GM12878 (cell line): Measurements from ENCODE around the gene ABI1. TPM values are rescaled to one million over a fixed set of nuclear protein-coding genes. Genes with fewer than 3 reads are reported as not detected.

Experiments
- ATAC-seq: fragments of 200-7000 bp; cut with Tn5 transposase; 3 replicates; pipeline ENCODE4 v1.9.1; 2020; ENCODE audit warnings: mild to moderate bottlenecking, moderate library complexity
- BruUV-seq: library from RNA; stranded (reverse); fragments of 400-500 nt; replicated peaks from 2 replicates; lab custom pipeline; 2021; lab: Mats Ljungman, UMichigan
- CTCF ChIA-PET: fragments of 300-600 bp; sonication (Branson Sonifier 250); formaldehyde crosslinking; extraction: SDS; loops from one replicate; lab custom pipeline; 2021; ENCODE audit warnings: inconsistent platforms; lab: Yijun Ruan, JAX
- POLR2A ChIA-PET: fragments of 350-600 bp; formaldehyde crosslinking; extraction: SDS; loops from one replicate; lab custom pipeline; 2021; ENCODE audit warnings: inconsistent platforms; lab: Charles Lee
- RAD21 ChIA-PET: fragments of 300-600 bp; sonication (Branson Sonifier 250); formaldehyde crosslinking; loops from one replicate; lab custom pipeline; 2023; ENCODE audit warnings: antibody characterized with exemption; ENCODE audit not compliant: unreplicated experiment; lab: Charles Lee
- SMC1A ChIA-PET: fragments of 300-600 bp; sonication (Branson Sonifier 250); formaldehyde crosslinking; loops from one replicate; lab custom pipeline; 2023; ENCODE audit not compliant: unreplicated experiment, uncharacterized antibody; lab: Charles Lee
- DNase-seq: peaks from one replicate; pipeline ENCODE4 v3.0.0-alpha.2; 2011; ENCODE audit warnings: low read depth, low spot score
- FAIRE-seq: peaks from 3 replicates; lab custom pipeline; 2011; peaks lifted over from hg19 to GRCh38; lab: Jason Lieb, UNC
- H2AFZ ChIP-seq: 2 replicates; pipeline ENCODE4 v1.6.0; 2011; ENCODE audit warnings: low read depth, low read length, control low read depth; ENCODE audit not compliant: control insufficient read depth
- H3K27ac ChIP-seq: 2 replicates; pipeline ENCODE4 v1.5.1; 2011; ENCODE audit warnings: control low read depth; ENCODE audit not compliant: control insufficient read depth, insufficient read depth
- H3K27me3 ChIP-seq, 2 experiments: replicated peaks in 1 of 2; 2 replicates each; pipeline versions ENCODE4 v1.6.0 to v1.6.1; 2011; ENCODE audit warnings: low read length in 1 of 2; ENCODE audit not compliant: control insufficient read depth in 2 of 2, insufficient read depth in 2 of 2
- H3K36me3 ChIP-seq, 2 experiments: 2 replicates each; pipeline ENCODE4 v1.5.1; 2011; ENCODE audit warnings: low read length in 1 of 2; ENCODE audit not compliant: control insufficient read depth in 2 of 2, insufficient read depth in 2 of 2
- H3K4me1 ChIP-seq: 2 replicates; pipeline ENCODE4 v1.6.1; 2011; ENCODE audit warnings: mild to moderate bottlenecking, low read length, moderate library complexity, mixed read lengths; ENCODE audit not compliant: control insufficient read depth, insufficient read depth
- H3K4me2 ChIP-seq: 2 replicates; pipeline ENCODE4 v1.6.0; 2011; ENCODE audit warnings: control low read depth; ENCODE audit not compliant: control insufficient read depth, insufficient read depth
- H3K4me3 ChIP-seq: fragments of 200-600 bp; sonication (generic); 2 replicates; pipeline ENCODE4 v1.5.1; 2016
- H3K79me2 ChIP-seq: 2 replicates; pipeline ENCODE4 v1.6.0; 2011; ENCODE audit warnings: low read length; ENCODE audit not compliant: control insufficient read depth, insufficient read depth
- H3K9ac ChIP-seq: 2 replicates; pipeline ENCODE4 v1.8.0; 2011; ENCODE audit warnings: low read length, control low read depth, mixed read lengths; ENCODE audit not compliant: control insufficient read depth, insufficient read depth
- H3K9me3 ChIP-seq: replicated peaks from 3 replicates; pipeline ENCODE4 v1.5.1; 2011; ENCODE audit warnings: mild to moderate bottlenecking, low read length; ENCODE audit not compliant: control insufficient read depth, insufficient read depth
- H4K20me1 ChIP-seq: 2 replicates; pipeline ENCODE4 v1.6.0; 2011; ENCODE audit not compliant: control insufficient read depth, insufficient read depth
- CHD2 ChIP-seq: IDR thresholded peaks from 2 replicates; pipeline ENCODE4 v1.6.1; 2011; ENCODE audit warnings: low read depth, low read length, improper control_type of control experiment, borderline replicate concordance
- CREB1 ChIP-seq: IDR thresholded peaks from 2 replicates; pipeline ENCODE4 v1.6.1; 2012; ENCODE audit warnings: low read depth, mild to moderate bottlenecking, inconsistent platforms
- CREM ChIP-seq: IDR thresholded peaks from 2 replicates; pipeline ENCODE4 v1.6.1; 2014; ENCODE audit warnings: antibody characterized with exemption, low read depth
- EGR1 ChIP-seq, 2 experiments: IDR thresholded peaks; 1 replicate in 1 of 2; 2 replicates in 1 of 2; pipeline ENCODE4 v1.6.1; 2011 to 2012; ENCODE audit warnings: low read depth in 2 of 2, low read length in 2 of 2, borderline replicate concordance in 1 of 2, mild to moderate bottlenecking in 1 of 2, moderate library complexity in 1 of 2
- EP300 ChIP-seq, 2 experiments: fragments of 150-350 bp in 1 of 2; IDR thresholded peaks; 2 replicates each; pipeline ENCODE4 v1.6.1; 2011 to 2012; ENCODE audit warnings: low read depth in 2 of 2, low read length in 2 of 2, borderline replicate concordance in 1 of 2, improper control_type of control experiment in 1 of 2, inconsistent platforms in 1 of 2; ENCODE audit not compliant: control insufficient read depth in 1 of 2
- HCFC1 ChIP-seq: fragments of 150-350 bp; IDR thresholded peaks from 2 replicates; pipeline ENCODE4 v1.6.1; 2014; ENCODE audit warnings: low read length
- HDGF ChIP-seq: fragments of 450-650 bp; IDR thresholded peaks from 2 replicates; pipeline ENCODE4 v1.6.1; 2016; ENCODE audit warnings: antibody characterized with exemption
- MEF2A ChIP-seq: IDR thresholded peaks from 2 replicates; pipeline ENCODE4 v1.6.1; 2011; ENCODE audit warnings: low read depth, mild to moderate bottlenecking, low read length, moderate library complexity; ENCODE audit not compliant: insufficient read depth
- MTA3 ChIP-seq: IDR thresholded peaks from 2 replicates; pipeline ENCODE4 v1.6.1; 2012; ENCODE audit warnings: low read length, inconsistent platforms, borderline replicate concordance
- MYC ChIP-seq: IDR thresholded peaks from 2 replicates; pipeline ENCODE4 v1.6.1; 2011; ENCODE audit warnings: mild to moderate bottlenecking, low read length, moderate library complexity, inconsistent platforms; ENCODE audit not compliant: insufficient read depth, insufficient replicate concordance, insufficient read length, severe bottlenecking
- NR2C2 ChIP-seq: IDR thresholded peaks from 2 replicates; pipeline ENCODE4 v1.6.1; 2011; ENCODE audit warnings: borderline replicate concordance, low read depth; ENCODE audit not compliant: control insufficient read depth, insufficient read length
- POU2F2 ChIP-seq: IDR thresholded peaks from 3 replicates; pipeline ENCODE4 v1.6.1; 2011; ENCODE audit warnings: low read depth, mild to moderate bottlenecking, low read length, borderline replicate concordance
- RUNX3 ChIP-seq: IDR thresholded peaks from 2 replicates; pipeline ENCODE4 v1.6.1; 2012; ENCODE audit warnings: low read length, inconsistent platforms
- TAF1 ChIP-seq: IDR thresholded peaks from 2 replicates; pipeline ENCODE4 v1.6.1; 2011; ENCODE audit warnings: mild to moderate bottlenecking, low read depth, low read length, borderline replicate concordance
- TCF7 ChIP-seq: IDR thresholded peaks from 2 replicates; pipeline ENCODE4 v1.6.1; 2014; ENCODE audit warnings: antibody characterized with exemption, borderline replicate concordance
- ZNF217 ChIP-seq: fragments of 450-650 bp; IDR thresholded peaks from 2 replicates; pipeline ENCODE4 v1.6.1; 2017; ENCODE audit warnings: antibody characterized with exemption, mild to moderate bottlenecking
- ZNF24 ChIP-seq: fragments of 450-650 bp; IDR thresholded peaks from 2 replicates; pipeline ENCODE4 v1.6.1; 2017; ENCODE audit warnings: antibody characterized with exemption, mild to moderate bottlenecking
- ZSCAN29 ChIP-seq: fragments of 450-650 bp; IDR thresholded peaks from 2 replicates; pipeline ENCODE4 v1.6.1; 2017; ENCODE audit warnings: mild to moderate bottlenecking, moderate library complexity
- WGBS: methylation state at CpG from one replicate; pipeline ENCODE4 v1.1.6; 2016; ENCODE audit warnings: low lambda C conversion rate; ENCODE audit not compliant: insufficient replicate concordance, insufficient coverage; ENCODE audit errors: missing lambda C conversion rate; 5-methylcytosine and 5-hydroxymethylcytosine counted together
- in situ Hi-C: fragments of 300-500 bp; cut with MboI; formaldehyde crosslinking; loops from 9 replicates; pipeline ENCODE4 v1.14.3; 2018; ENCODE audit warnings: mixed read lengths
- intact Hi-C: fragments of 100-400 bp; cut with micrococcal nuclease; formaldehyde crosslinking; loops from one replicate; pipeline ENCODE4 v1.14.2; 2022; ENCODE audit not compliant: unreplicated experiment
- polyA plus RNA-seq, 11 experiments: library from polyadenylated mRNA; depleted of rRNA in 4 of 11; unstranded in 6 of 11; stranded (reverse) in 5 of 11; fragments of >200 nt; fragmentation: Nextera tagmentation in 4 of 11; fragmentation: Illumina TruSeq in 1 of 11; extraction: Ambion mirVana in 4 of 11; extraction: Trizol in 1 of 11; gene quantifications; 1 replicate in 1 of 11; 2 replicates in 10 of 11; pipeline versions ENCODE4 v1.2.1 to v1.2.3, GENCODE V29; 2011 to 2016; ENCODE audit warnings: inconsistent platforms in 2 of 11, missing spikeins in 2 of 11, low read depth in 1 of 11
- total RNA-seq, 4 experiments: library from RNA; depleted of rRNA in 3 of 4; stranded (reverse); fragments of >200 nt in 3 of 4; fragmentation: Illumina TruSeq in 1 of 4; extraction: Trizol in 1 of 4; gene quantifications; 2 replicates each; pipeline versions ENCODE4 v1.2.1 to v1.2.3, GENCODE V29; 2013 to 2021
- TF ChIP-seq, protein P1 (sequence below): IDR thresholded peaks from 2 replicates; pipeline ENCODE4 v1.6.1; 2012; ENCODE audit warnings: low read depth, low read length, improper control_type of control experiment
- TF ChIP-seq, protein P2 (sequence below): fragments of 150-350 bp; IDR thresholded peaks from 2 replicates; pipeline ENCODE4 v1.6.1; 2016; ENCODE audit warnings: low read depth, low read length

The ABI1 gene
- total and polyA plus RNA-seq, 10 of the 15 experiments (the other 5 are each of a cell fraction or from before 2014, with no cell fraction given) = 31.2 to 73.2 (median 50.7) TPM

DNA sequence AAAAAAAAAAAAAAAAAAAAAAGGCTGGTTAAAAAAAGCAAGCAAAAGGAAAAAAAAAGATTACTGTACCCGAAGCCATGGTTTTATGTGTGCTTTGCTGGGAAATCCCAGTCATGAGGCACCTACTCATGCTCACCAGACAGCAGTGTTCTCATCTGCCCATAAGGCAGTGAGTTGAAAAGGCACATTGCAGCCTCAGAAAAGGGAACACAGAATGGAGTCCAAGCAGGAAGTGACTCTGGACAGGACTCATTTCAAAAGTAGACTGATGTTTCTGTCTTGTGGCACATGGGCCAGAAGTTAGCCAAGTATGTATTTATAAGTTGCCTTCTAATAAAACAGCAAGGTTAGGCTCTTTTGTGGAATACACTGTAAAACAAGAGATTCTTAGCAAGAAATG is 123.0 kb downstream of the ABI1 start (continued):
- TF ChIP-seq, protein P1, sequence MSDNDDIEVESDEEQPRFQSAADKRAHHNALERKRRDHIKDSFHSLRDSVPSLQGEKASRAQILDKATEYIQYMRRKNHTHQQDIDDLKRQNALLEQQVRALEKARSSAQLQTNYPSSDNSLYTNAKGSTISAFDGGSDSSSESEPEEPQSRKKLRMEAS = peak; percentile 84
- no peak for TF ChIP-seq ZSCAN29
- peak; percentile 78 for TF ChIP-seq RUNX3
- TF ChIP-seq HDGF = 0 out of 2 replicates have a peak, but pooled peaks have one; percentile 51
- TF ChIP-seq POU2F2 = peak; percentile 67; the same call in 1 of the 3 replicates

DNA sequence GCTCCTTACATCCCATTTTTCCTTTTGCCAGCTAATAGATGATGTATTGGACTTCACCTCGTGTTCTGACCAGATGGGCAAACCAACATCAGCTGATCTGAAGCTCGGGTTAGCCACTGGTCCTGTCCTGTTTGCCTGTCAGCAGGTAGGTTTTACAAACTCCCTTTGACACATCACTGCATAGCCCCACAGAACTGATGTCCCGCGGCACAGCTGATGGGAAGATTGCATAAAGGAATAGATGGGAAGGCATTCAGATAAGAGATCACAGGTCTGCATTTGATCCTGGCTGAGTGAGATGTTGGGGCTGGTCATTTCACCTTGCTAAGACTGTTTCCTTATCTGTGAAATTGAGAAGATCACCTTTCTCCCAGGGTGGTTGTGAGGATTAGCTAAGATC is 125.3 kb downstream of the ABI1 start:
- DNase-seq = no peak
- ChIA-PET RAD21 (interaction anchor here (1.7 kb wide), 1 partner anchor 9 kb away, joined by 13 read pairs; no protein-coding TSS in a partner anchor), CTCF (interaction anchor here (1.1 to 3.8 kb wide), 6 partner anchors 7 to 146 kb away, joined by 3 to 29 read pairs (median 6); no protein-coding TSS in a partner anchor), POLR2A (interaction anchor here (0.9 to 1.3 kb wide), 3 partner anchors 9 to 121 kb away, joined by 3 to 4 read pairs (median 3); no protein-coding TSS in a partner anchor), SMC1A (interaction anchor here (0.6 to 3.7 kb wide), 8 partner anchors 9 to 146 kb away, joined by 3 to 30 read pairs (median 3); no protein-coding TSS in a partner anchor)
- H3K4me3 ChIP-seq = no peak overlapping the region
- no peaks in the 10 kb centered on the region for H3K9me3 ChIP-seq
- H3K9ac ChIP-seq = no peak overlapping the region
- whole genome bisulfite sequencing = 83% methylated on average over 4 of the region's 4 CpGs
- no peak overlapping the region for H2AFZ ChIP-seq
- no peaks in the 10 kb centered on the region for H4K20me1 ChIP-seq
- no peak overlapping the region for H3K4me2 ChIP-seq
- ATAC-seq = no peak
- intact Hi-C loops (loop anchor here (10.0 kb wide), 1 partner anchor 401 kb away; no protein-coding TSS in a partner anchor), in situ Hi-C loops (no loop called here)
- peaks cover 7% of the 10 kb centered on the region for H3K79me2 ChIP-seq
- H3K36me3 ChIP-seq = peaks cover 10 to 28% of the 10 kb centered on the region in 2 experiments
- peaks cover 40% of the 10 kb centered on the region for H3K4me1 ChIP-seq
- H3K27ac ChIP-seq = no peak overlapping the region
- no TSS peak for BruUV-seq
- FAIRE-seq = no peak
- no peaks in the 10 kb centered on the region for H3K27me3 ChIP-seq
- TF ChIP-seq TCF7 = no peak
- no peak for TF ChIP-seq HCFC1
- TF ChIP-seq, protein P2, sequence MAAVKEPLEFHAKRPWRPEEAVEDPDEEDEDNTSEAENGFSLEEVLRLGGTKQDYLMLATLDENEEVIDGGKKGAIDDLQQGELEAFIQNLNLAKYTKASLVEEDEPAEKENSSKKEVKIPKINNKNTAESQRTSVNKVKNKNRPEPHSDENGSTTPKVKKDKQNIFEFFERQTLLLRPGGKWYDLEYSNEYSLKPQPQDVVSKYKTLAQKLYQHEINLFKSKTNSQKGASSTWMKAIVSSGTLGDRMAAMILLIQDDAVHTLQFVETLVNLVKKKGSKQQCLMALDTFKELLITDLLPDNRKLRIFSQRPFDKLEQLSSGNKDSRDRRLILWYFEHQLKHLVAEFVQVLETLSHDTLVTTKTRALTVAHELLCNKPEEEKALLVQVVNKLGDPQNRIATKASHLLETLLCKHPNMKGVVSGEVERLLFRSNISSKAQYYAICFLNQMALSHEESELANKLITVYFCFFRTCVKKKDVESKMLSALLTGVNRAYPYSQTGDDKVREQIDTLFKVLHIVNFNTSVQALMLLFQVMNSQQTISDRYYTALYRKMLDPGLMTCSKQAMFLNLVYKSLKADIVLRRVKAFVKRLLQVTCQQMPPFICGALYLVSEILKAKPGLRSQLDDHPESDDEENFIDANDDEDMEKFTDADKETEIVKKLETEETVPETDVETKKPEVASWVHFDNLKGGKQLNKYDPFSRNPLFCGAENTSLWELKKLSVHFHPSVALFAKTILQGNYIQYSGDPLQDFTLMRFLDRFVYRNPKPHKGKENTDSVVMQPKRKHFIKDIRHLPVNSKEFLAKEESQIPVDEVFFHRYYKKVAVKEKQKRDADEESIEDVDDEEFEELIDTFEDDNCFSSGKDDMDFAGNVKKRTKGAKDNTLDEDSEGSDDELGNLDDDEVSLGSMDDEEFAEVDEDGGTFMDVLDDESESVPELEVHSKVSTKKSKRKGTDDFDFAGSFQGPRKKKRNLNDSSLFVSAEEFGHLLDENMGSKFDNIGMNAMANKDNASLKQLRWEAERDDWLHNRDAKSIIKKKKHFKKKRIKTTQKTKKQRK = no peak
- TF ChIP-seq NR2C2 = no peak
- TF ChIP-seq EP300 (IDR thresholded peaks at IDR 0.05; ENCODE audit: borderline replicate concordance in 1 of 2, control insufficient read depth in 1 of 2, low read depth in 2 of 2, low read length in 2 of 2) = no peak
- no peak for TF ChIP-seq RUNX3
- TF ChIP-seq MEF2A = no peak
- TF ChIP-seq MYC = no peak
- no peak for TF ChIP-seq CREB1
- TF ChIP-seq ZNF217 = no peak
- no peak for TF ChIP-seq ZNF24
- TF ChIP-seq MTA3 = no peak
- TF ChIP-seq CHD2 = no peak
- no peak for TF ChIP-seq EGR1 (IDR thresholded peaks at IDR 0.05; ENCODE audit: borderline replicate concordance in 1 of 2, low read depth in 2 of 2, low read length in 2 of 2)
- no peak for TF ChIP-seq TAF1
- TF ChIP-seq CREM = no peak
